ENCODE results near the gene CLEC2D.
A peak's percentile ranks its signal among the peaks of the same experiment; 100 is the strongest.

- TF ChIP-seq TARDBP (IDR thresholded peaks at IDR 0.05; ENCODE audit: borderline replicate concordance): no peak
- TF ChIP-seq NFIC (IDR thresholded peaks at IDR 0.05; ENCODE audit: low read depth, low read length): no peak; the same call in 1 of the 2 replicates
- 0 out of 2 replicates have a peak, but pooled peaks have one; percentile 30 for TF ChIP-seq POLR2AphosphoS5 (IDR thresholded peaks at IDR 0.05; ENCODE audit: low read length)
- TF ChIP-seq MAX (IDR thresholded peaks at IDR 0.05; ENCODE audit: low read depth, low read length): no peak
- no peak for TF ChIP-seq SUPT20H (IDR thresholded peaks at IDR 0.05; ENCODE audit: borderline replicate concordance, control insufficient read depth, low read depth, low read length)
Measured at GRCh38 chr12:9729082-9729481, 59.6 kb downstream of the CLEC2D start.

Measured in GM12878 (cell line).